Ishikawa (cell line): Measurements from ENCODE around the gene FABP3.

Experiments used
- CEBPB ChIP-seq: IDR thresholded peaks from 2 replicates; pipeline ENCODE4 v1.6.1; 2012
- CREB1 ChIP-seq: IDR thresholded peaks from 2 replicates; pipeline ENCODE4 v1.6.1; 2012; ENCODE audit warnings: low read depth
- EGR1 ChIP-seq: IDR thresholded peaks from 2 replicates; pipeline ENCODE4 v1.6.1; 2012
- EP300 ChIP-seq: IDR thresholded peaks from 2 replicates; pipeline ENCODE4 v1.6.1; 2012; ENCODE audit warnings: borderline replicate concordance
- FOXM1 ChIP-seq: IDR thresholded peaks from 2 replicates; pipeline ENCODE4 v1.6.1; 2012; ENCODE audit warnings: low read depth, borderline replicate concordance
- NFIC ChIP-seq: IDR thresholded peaks from 2 replicates; pipeline ENCODE4 v1.6.1; 2012
- RAD21 ChIP-seq: IDR thresholded peaks from 2 replicates; pipeline ENCODE4 v1.6.1; 2012; ENCODE audit warnings: low read depth
- TAF1 ChIP-seq: IDR thresholded peaks from 2 replicates; pipeline ENCODE4 v1.6.1; 2012; ENCODE audit warnings: low read depth, mild to moderate bottlenecking
- TCF12 ChIP-seq: IDR thresholded peaks from 2 replicates; pipeline ENCODE4 v1.6.1; 2012; ENCODE audit warnings: low read depth
- TEAD4 ChIP-seq: IDR thresholded peaks from 2 replicates; pipeline ENCODE4 v1.6.1; 2012
- USF1 ChIP-seq: IDR thresholded peaks from 2 replicates; pipeline ENCODE4 v1.6.1; 2012
- YY1 ChIP-seq: IDR thresholded peaks from 2 replicates; pipeline ENCODE4 v1.6.1; 2012; ENCODE audit warnings: low read depth
- ZBTB7A ChIP-seq: IDR thresholded peaks from 2 replicates; pipeline ENCODE4 v1.6.1; 2012; ENCODE audit warnings: low read depth
- TF ChIP-seq, protein P1 (sequence below): IDR thresholded peaks from 2 replicates; pipeline ENCODE4 v1.6.1; 2012
- TF ChIP-seq, protein P2 (sequence below): IDR thresholded peaks from 2 replicates; pipeline ENCODE4 v1.6.1; 2012; ENCODE audit warnings: low read depth, mild to moderate bottlenecking

FABP3 gene

DNA sequence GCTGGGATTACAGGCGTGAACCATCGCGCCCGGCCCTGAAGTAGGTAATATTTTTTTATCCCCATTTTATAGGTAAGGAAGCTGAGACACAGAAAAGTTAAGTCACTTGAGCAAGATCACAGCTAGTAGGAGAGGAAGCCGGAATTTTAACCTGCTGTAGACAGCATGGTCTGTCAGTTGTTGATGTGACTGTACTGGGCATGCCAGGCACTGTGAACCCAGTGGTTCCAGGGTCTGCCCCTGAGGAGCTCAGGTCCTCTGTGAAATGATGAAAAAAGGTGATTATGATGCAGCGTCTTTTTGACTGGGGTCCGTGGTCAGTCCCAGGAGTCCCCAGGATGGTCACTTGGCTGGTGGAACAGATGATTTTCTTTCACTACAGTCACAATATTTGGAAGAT, 16.7 kb upstream of the FABP3 start:
- TF ChIP-seq TEAD4 (no peak), CEBPB (no peak), TCF12 (no peak), EGR1 (no peak), EP300 (no peak), RAD21 (no peak), USF1 (no peak), CREB1 (no peak), TAF1 (no peak)
- TF ChIP-seq, protein P1, sequence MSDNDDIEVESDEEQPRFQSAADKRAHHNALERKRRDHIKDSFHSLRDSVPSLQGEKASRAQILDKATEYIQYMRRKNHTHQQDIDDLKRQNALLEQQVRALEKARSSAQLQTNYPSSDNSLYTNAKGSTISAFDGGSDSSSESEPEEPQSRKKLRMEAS, result no peak
- TF ChIP-seq, protein P2, sequence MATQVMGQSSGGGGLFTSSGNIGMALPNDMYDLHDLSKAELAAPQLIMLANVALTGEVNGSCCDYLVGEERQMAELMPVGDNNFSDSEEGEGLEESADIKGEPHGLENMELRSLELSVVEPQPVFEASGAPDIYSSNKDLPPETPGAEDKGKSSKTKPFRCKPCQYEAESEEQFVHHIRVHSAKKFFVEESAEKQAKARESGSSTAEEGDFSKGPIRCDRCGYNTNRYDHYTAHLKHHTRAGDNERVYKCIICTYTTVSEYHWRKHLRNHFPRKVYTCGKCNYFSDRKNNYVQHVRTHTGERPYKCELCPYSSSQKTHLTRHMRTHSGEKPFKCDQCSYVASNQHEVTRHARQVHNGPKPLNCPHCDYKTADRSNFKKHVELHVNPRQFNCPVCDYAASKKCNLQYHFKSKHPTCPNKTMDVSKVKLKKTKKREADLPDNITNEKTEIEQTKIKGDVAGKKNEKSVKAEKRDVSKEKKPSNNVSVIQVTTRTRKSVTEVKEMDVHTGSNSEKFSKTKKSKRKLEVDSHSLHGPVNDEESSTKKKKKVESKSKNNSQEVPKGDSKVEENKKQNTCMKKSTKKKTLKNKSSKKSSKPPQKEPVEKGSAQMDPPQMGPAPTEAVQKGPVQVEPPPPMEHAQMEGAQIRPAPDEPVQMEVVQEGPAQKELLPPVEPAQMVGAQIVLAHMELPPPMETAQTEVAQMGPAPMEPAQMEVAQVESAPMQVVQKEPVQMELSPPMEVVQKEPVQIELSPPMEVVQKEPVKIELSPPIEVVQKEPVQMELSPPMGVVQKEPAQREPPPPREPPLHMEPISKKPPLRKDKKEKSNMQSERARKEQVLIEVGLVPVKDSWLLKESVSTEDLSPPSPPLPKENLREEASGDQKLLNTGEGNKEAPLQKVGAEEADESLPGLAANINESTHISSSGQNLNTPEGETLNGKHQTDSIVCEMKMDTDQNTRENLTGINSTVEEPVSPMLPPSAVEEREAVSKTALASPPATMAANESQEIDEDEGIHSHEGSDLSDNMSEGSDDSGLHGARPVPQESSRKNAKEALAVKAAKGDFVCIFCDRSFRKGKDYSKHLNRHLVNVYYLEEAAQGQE, result no peak

- TF ChIP-seq FOXM1 (no peak), TCF12 (no peak), RAD21 (no peak), YY1 (no peak), CEBPB (no peak), NFIC (no peak), USF1 (no peak), EP300 (no peak), CREB1 (no peak), EGR1 (no peak), TAF1 (no peak)
- TF ChIP-seq, protein P2, result no peak
These were observed 14.7 kb upstream of the FABP3 start for GRCh38 chr1:31387612-31388011.

- TF ChIP-seq NFIC (no peak), EGR1 (no peak), TEAD4 (no peak), ZBTB7A (no peak), USF1 (no peak), EP300 (no peak), CEBPB (no peak), FOXM1 (no peak), CREB1 (no peak), YY1 (no peak), TCF12 (no peak), TAF1 (no peak), RAD21 (no peak)
- TF ChIP-seq, protein P2, result no peak
- TF ChIP-seq, protein P1, result no peak
These were observed 11.1 kb upstream of the FABP3 start for GRCh38 chr1:31383967-31384366.

GRCh38 chr1:31382379-31382989, 9.6 kb upstream of the FABP3 start:
- no peak for TF ChIP-seq EP300
- TF ChIP-seq TEAD4, result no peak
- TF ChIP-seq CREB1, result no peak
- TF ChIP-seq YY1, result no peak
- TF ChIP-seq RAD21, result no peak
- no peak for TF ChIP-seq CEBPB
- TF ChIP-seq, protein P2, result no peak
- no peak for TF ChIP-seq USF1
- TF ChIP-seq TAF1, result no peak
- TF ChIP-seq, protein P1, result no peak
- no peak for TF ChIP-seq FOXM1
